NCI-H187 (cell line): ENCODE data around the gene SLC11A1.

Experiments used
- DNase-seq, 2 experiments: peaks; one replicate each; lab custom pipeline; 2025; lab: John Stamatoyannopoulos, UW

SLC11A1 gene, protein sequence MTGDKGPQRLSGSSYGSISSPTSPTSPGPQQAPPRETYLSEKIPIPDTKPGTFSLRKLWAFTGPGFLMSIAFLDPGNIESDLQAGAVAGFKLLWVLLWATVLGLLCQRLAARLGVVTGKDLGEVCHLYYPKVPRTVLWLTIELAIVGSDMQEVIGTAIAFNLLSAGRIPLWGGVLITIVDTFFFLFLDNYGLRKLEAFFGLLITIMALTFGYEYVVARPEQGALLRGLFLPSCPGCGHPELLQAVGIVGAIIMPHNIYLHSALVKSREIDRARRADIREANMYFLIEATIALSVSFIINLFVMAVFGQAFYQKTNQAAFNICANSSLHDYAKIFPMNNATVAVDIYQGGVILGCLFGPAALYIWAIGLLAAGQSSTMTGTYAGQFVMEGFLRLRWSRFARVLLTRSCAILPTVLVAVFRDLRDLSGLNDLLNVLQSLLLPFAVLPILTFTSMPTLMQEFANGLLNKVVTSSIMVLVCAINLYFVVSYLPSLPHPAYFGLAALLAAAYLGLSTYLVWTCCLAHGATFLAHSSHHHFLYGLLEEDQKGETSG

GRCh38 chr2:218381916-218382366 is at the start of gene SLC11A1:
SLC11A1 (plus strand) TSS chr2:218382273; CDS start chr2:218382369, 96 bp downstream.
- no peak for DNase-seq

- no peak for DNase-seq
Observed at GRCh38 chr2:218332288-218332687, 49.8 kb upstream of the SLC11A1 start.

GRCh38 chr2:218332920-218333645 is 49.0 kb upstream of the SLC11A1 start:
- DNase-seq = no peak

GRCh38 chr2:218334531-218334930 is 47.5 kb upstream of the SLC11A1 start:
- DNase-seq = no peak

DNA sequence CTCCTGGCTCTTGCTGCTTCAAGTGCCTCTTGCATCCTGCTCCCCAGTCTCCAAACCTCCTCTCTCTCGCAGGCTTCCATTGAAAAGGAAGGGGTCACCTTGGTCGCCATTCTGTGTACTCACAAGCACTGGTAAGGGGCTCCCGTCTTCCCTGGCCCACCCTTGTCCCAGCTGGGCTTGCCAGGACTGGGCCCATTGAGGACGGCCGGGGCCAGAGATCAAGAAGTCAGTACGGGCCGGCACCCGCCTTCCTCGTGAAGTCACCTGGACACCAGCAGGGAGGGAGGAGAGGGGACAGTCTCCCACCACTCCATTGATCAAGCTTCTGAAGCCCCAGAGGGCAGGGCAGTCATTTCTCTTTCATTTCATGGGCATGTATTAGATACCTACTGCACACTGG is 41.4 kb upstream of the SLC11A1 start:
- no peak for DNase-seq

DNA sequence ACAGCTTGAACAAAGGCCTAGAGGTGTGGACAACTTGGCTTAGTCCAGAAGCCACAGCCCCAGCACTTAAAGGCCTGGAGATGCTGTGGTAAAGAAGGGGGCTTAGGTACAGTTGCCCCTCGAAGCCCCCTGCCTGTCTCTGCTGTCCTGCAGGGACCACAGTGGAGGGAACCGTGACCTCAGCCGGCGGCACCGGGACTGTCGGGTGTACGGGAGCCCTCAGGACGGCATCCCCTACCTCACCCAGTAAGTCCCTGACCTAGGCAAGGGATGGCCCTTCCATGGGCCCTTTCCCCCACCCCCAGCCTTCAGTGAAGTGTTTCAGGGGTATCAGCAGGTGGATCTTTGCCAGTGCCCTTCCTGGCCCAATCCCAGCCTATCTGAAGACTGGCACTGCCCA is 40.7 kb upstream of the SLC11A1 start:
- DNase-seq = no peak

DNA sequence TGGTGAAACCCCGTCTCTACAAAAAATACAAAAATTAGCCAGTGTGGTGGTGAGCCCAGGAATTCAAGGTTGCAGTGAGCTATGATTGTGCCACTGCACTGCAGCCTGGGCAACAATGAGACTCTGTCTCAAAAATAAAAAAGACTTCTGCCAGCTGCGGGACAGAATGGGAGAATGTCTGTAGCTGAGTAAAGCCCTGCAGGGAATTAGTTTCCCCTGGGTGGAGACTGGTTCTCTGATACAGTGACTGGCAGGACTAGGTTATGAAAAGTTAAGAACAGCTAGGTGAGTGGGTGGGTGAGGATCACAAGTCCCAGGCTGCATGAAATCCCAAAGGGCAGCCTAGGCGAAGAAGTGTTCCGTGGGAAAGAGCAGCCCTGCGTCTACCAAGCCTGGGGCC is 39.2 kb upstream of the SLC11A1 start:
- DNase-seq = no peak

DNA sequence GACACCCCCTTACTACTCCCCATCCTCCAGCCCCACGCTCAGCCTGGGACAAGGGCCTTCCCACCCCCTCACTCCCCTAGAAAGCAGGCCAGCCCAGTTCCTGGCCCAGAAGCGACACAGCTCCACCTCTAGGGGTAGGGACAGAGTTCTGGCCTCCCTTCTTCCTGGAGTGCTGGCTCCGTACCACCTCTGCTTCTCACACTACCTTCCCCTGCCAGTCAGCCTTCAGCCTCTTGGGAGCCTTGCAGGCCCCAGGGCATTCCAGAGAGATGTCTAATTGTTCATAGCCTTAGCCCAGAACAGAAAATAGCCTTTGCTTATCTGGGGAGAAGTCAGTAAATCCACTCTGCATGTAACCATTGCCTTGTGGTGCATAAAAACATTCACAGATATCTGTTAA is 38.5 kb upstream of the SLC11A1 start:
- DNase-seq = no peak

DNA sequence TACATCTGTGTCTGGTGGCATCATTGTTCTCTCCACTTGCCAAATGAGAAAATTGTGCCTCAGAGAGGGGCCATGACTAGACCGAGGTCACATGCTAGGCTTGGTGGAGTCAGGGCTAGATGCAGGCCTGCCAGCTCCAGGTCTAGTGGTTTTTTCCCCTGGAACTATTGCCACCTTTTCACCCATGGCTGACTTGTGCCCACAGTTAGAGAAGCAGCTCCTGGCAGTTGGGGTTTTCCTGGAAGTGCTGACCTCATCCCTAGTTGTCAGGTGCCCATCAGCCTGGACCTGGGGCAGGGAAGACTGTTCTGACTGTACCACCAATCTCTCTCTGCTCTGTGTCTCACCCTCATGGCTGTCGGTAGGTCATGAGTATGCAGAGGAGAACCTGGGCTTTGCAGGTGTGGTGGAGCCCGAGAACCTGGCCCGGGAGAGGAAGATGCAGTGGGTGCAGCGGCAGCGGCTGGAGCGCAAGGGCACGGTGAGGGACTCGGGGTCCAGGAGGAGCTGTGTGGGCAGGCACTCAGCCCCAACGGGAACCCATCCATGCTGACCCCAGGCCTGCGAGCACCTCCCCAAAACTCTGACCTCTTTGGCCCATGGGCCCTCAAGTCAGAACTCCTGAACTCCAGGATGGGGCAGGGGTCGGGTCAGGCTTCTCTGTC is 37.9 kb upstream of the SLC11A1 start:
- DNase-seq = no peak

DNA sequence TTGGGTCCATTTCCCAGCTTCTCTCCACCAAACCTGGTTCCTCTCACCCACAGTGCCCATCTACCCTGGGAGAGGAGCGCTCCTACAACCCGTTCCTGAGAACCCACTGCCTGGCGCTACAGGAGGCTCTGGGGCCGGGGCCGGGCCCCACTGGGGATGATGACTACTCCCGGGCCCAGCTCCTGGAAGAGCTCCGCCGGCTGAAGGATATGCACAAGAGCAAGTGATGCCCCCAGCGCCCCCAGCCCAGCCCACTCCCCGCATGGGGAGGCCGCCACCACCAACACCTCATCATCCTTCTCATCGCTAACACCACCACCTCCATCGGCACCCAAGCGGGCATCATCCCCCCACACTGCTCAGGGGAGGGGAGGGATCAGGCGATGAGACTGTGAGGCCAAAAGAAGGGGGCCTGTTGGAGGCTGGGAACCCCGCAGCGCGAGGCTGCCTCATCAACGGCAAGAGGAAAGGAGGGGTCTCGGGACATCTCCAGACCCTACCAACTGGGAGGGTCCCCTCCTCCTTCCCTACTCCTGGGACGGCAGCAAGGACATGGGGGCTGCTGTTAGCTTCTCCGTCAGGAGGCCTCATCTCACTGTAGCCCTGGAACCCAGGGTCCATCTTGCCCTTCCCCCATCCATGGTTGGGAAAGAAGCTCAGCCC is 37.2 kb upstream of the SLC11A1 start:
- DNase-seq = no peak

GRCh38 chr2:218345491-218346236 is 36.4 kb upstream of the SLC11A1 start:
- no peak for DNase-seq

GRCh38 chr2:218347172-218347571 is 34.9 kb upstream of the SLC11A1 start:
- no peak for DNase-seq

GRCh38 chr2:218354045-218354444 is 28.0 kb upstream of the SLC11A1 start:
- no peak for DNase-seq

DNA sequence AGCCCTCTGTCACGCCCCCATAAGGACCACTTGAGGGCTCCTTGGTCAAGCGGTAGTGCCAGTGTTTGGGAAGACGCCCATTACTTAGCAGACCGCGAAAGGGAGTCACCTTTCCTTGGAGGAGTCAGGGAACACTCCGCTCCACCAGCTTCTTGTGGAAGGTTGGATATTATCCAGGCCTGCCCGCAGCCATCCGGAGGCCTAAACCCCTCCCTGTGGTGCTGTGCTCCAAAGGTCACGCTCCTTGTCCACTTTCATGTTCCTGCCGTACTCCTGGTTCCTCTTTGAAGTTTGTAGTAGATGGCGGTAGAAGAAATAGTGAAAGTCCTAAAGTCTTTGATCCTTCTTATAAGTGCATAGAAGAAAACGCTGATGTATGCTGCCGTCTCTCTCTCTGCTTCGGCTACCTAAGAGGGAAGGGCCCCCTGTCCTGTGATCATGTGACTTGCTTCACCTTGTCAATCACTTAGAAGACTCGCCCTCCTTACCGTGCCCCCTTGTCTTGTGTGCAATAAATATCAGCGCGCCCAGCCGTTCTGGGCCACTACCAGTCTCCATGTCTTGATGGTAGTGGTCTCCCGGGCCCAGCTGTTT is 27.1 kb upstream of the SLC11A1 start:
- no peak for DNase-seq

DNA sequence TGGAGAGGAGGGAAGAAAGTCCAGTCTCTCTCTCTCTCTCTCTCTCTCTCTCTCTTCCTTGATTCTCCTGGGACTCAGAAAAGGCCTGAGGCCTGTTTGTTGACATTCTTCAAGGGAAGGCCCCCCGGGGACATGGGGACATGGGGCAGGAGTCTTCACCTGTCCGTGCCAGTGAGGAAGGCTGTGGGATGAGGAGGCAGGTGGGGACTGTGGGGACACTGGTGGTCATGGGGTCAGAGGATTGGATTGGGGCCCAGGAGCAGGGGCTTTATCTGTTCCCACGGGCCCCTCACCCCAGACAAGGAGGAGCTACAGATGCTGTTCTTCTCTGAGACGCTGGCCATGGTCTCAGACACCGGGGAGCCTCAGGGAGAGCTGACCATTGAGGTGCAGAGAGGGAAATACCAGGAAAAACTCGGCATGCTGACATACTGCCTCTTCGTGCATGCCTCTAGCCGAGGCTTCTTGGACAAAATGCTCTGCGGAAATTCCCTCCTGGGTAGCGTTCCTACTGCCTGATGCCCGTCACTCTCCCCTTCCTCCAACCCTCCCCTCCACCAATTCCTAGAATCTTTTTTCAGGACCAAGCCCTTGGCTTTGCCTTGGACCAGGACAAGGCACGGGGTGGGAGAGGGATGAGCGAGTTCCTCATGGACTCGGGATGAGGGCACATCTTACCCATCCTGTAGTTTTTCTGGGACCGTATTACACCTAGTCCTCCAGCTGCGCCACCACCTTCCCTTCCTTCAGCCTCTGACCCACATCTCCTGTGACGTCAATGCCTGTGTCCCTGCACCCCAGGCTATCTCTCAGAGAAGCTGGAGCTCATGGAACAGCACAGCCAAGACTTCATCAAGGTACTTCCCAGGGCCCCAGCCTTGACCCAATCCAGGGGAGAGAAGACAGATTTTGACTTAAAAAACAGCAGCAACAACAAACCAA is 24.6 kb upstream of the SLC11A1 start:
- DNase-seq = no peak

DNA sequence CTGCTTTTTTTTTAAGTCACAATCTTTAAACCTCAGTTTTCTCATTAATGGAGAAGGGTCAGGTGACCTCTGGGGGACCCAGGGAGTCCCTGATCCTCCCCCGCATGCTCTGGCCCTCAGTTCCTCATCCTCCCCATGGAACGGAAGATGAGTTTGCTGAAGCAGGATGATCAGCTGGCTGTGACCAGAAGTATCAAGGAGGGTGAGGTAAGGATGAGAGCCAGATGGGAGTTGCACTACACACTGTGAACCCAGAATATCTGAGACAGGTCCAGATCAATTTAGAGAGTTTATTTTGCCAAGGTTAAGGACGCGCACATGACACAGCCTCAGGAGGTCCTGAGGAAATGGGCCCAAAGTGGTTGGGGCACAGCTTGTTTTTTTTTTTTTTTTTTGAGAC is 21.6 kb upstream of the SLC11A1 start:
- DNase-seq = no peak

DNA sequence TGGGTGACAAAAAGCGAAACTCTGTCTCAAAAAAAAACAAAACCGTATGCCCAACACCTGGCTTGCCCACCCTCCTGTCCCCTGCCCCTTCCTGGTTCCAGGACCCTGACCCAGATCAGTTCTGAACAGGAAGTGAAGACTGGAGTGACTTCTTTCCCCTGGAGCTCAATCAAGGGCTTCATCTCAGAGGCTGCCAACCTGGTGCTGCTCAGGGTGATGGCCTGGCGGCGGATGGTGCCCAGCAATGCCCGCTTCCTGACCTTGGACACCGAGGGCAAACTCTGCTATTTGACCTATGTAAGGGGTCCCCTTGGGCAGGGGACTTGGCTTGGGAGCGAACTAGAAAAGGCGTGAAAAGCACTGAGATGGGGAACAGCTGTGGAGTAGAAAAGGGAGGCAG is 19.5 kb upstream of the SLC11A1 start:
- DNase-seq = no peak

DNA sequence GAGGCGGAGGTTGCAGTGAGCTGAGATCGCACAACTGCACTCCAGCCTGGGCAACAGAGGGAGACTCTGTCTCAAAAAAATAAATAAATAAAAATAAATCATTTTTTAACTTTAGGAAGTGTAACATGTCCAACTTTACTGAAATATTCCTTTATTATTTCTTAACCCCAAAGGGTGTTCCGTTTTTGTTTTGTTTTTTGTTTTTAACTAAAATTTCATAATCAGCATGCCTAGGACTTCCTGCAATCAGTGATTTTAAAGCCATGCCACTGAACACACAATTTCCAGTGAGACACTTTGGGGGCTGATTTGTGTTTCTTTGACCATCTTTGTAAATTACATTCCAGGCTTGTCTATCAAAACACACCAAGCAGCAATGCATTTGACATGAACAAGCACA is 18.3 kb upstream of the SLC11A1 start:
- no peak for DNase-seq

- no peak for DNase-seq
Observed at GRCh38 chr2:218364196-218364595, 17.9 kb upstream of the SLC11A1 start.
